ENCODE results near the gene LTF.
"Not testable (repeated sequence)": the region's sequence is repeated elsewhere in the genome, so short reads cannot be mapped to it uniquely, and the experiment has no call there.

The LTF gene

GRCh38 chr3:46393011-46393410, 71.7 kb downstream of the LTF start:
- H3K9me3 ChIP-seq (replicated peaks; ENCODE audit: low read length), result no peaks in the 10 kb centered on the region
- H3K4me3 ChIP-seq (ENCODE audit: low read length), result no peak overlapping the region
- H3K4me2 ChIP-seq (ENCODE audit: low read length), result no peak overlapping the region
- no peak overlapping the region for H3K9ac ChIP-seq (ENCODE audit: low read depth, low read length)
- no peaks in the 10 kb centered on the region for H3K4me1 ChIP-seq (ENCODE audit: control insufficient read depth, insufficient read depth, low read length)
- peaks cover 17% of the 10 kb centered on the region for H3K27me3 ChIP-seq (ENCODE audit: control insufficient read depth, insufficient read depth, low read length)
- H3K36me3 ChIP-seq (ENCODE audit: insufficient read depth, low read length), result no peaks in the 10 kb centered on the region

GRCh38 chr3:46391526-46391925, 73.2 kb downstream of the LTF start:
- peaks cover 17% of the 10 kb centered on the region for H3K27me3 ChIP-seq (ENCODE audit: control insufficient read depth, insufficient read depth, low read length)
- H3K4me2 ChIP-seq (ENCODE audit: low read length); H3K4me3 ChIP-seq (ENCODE audit: low read length); H3K9ac ChIP-seq (ENCODE audit: low read depth, low read length); H3K9me3 ChIP-seq (replicated peaks; ENCODE audit: low read length); H3K36me3 ChIP-seq (ENCODE audit: insufficient read depth, low read length); H3K4me1 ChIP-seq (ENCODE audit: control insufficient read depth, insufficient read depth, low read length): not testable (repeated sequence)

GRCh38 chr3:46389306-46389705, 75.4 kb downstream of the LTF start:
- H3K9me3 ChIP-seq (replicated peaks; ENCODE audit: low read length), result no peaks in the 10 kb centered on the region
- peaks cover 6% of the 10 kb centered on the region for H3K4me1 ChIP-seq (ENCODE audit: control insufficient read depth, insufficient read depth, low read length)
- no peak overlapping the region for H3K4me2 ChIP-seq (ENCODE audit: low read length)
- H3K4me3 ChIP-seq (ENCODE audit: low read length), result no peak overlapping the region
- peaks cover 18% of the 10 kb centered on the region for H3K27me3 ChIP-seq (ENCODE audit: control insufficient read depth, insufficient read depth, low read length)
- no peaks in the 10 kb centered on the region for H3K36me3 ChIP-seq (ENCODE audit: insufficient read depth, low read length)
- H3K9ac ChIP-seq (ENCODE audit: low read depth, low read length), result no peak overlapping the region

- not testable (repeated sequence) for H3K4me3 ChIP-seq (ENCODE audit: low read length); H3K36me3 ChIP-seq (ENCODE audit: insufficient read depth, low read length); H3K4me2 ChIP-seq (ENCODE audit: low read length); H3K4me1 ChIP-seq (ENCODE audit: control insufficient read depth, insufficient read depth, low read length); H3K9me3 ChIP-seq (replicated peaks; ENCODE audit: low read length); H3K9ac ChIP-seq (ENCODE audit: low read depth, low read length)
- H3K27me3 ChIP-seq (ENCODE audit: control insufficient read depth, insufficient read depth, low read length), result peaks cover 17% of the 10 kb centered on the region
These were observed 75.9 kb downstream of the LTF start for GRCh38 chr3:46388847-46389246.

- peaks cover 6% of the 10 kb centered on the region for H3K4me1 ChIP-seq (ENCODE audit: control insufficient read depth, insufficient read depth, low read length)
These were observed 78.5 kb downstream of the LTF start for GRCh38 chr3:46386205-46386604.

More at GRCh38 chr3:46386205-46386604, 78.5 kb downstream of the LTF start:
- Histone ChIP-seq H3K36me3 (ENCODE audit: insufficient read depth, low read length) (no peaks in the 10 kb centered on the region), H3K9ac (ENCODE audit: low read depth, low read length) (no peak overlapping the region), H3K4me3 (ENCODE audit: low read length) (no peak overlapping the region), H3K27me3 (ENCODE audit: control insufficient read depth, insufficient read depth, low read length) (peaks cover 27% of the 10 kb centered on the region), H3K9me3 (replicated peaks; ENCODE audit: low read length) (no peaks in the 10 kb centered on the region), H3K4me2 (ENCODE audit: low read length) (peak overlapping the region; percentile 17)
